ENCODE results near the gene BYSL.

The BYSL gene

DNA sequence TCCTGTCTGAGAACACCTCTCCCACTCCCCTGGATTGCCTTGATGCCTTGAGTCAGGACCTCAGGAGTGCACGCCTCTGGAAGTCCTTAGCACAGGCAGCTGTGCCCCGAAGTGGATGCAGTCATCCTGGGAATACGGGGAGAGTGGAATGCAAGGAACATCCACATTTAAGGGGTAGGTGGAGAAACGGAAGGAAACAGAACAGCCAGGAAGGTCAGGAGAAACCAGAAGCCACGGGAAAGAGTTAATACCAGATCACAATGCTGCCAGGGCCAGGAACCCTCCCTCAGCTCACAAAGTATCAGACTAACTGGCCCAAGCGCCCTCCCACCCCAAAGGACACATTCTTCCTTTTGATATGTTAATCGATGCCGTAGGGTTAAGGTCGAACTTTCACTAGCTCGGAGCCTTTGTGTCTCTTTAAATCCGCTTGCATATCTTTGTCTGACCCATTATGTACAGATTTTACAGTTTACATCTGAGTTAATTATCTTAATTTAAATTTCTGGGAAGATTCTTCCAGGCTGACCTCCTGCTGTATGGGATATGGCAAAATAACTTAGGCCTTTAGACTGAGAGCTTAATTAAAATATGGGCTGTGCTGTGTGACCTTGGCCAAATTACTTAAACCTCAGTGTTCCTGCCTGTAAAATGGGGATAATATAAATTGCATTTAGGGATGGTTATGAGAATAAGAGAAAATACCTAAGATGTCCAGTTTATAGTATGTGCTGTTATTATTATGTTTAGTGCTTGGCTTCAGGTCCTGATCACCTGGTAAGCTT, 44.3 kb downstream of the BYSL start:
- no peak overlapping the region for H3K4me3 ChIP-seq (ENCODE audit: control insufficient read depth, low read depth, low read length)
- no peak for TF ChIP-seq CTCF (IDR thresholded peaks at IDR 0.05; ENCODE audit: control insufficient read depth, insufficient read depth, low read depth, low read length, missing control alignments)
- DNase-seq (ENCODE audit: low read depth): no peak

DNA sequence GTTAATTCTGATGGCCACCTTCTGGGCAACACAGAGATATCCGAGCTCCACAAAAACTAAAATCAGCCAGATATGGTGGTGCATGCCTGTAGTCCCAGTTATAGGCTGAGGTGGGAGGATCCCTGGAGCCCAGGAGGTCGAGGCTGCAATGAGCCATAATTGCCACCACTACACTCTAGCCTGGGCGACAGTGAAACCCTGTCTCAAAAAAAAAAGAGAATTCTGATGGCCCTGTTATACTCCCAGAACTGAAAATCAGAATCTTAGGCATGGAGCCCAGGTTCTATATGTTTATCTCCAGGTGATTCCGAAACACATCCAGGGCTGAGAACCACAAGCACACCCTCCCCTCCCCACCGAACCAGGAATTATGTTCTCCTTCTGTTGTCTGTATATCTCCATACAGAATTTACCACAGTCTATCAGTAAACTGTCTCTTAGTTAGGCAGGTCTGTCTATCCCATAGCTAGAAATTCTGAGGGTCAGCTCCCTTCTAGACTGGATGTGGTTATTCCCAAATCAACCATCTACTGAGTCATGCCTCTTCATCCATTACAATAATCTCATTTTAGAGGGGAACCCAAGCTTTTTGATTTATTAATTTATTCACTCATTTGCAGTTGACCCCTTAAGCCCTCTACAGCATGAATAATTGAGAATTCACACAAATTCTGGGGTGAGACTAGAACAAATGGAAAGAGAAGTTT, 45.1 kb downstream of the BYSL start:
- no peak for TF ChIP-seq CTCF (IDR thresholded peaks at IDR 0.05; ENCODE audit: control insufficient read depth, insufficient read depth, low read depth, low read length, missing control alignments)
- H3K4me3 ChIP-seq (ENCODE audit: control insufficient read depth, low read depth, low read length): no peak overlapping the region
- no peak for DNase-seq (ENCODE audit: low read depth)

- H3K4me3 ChIP-seq (ENCODE audit: control insufficient read depth, low read depth, low read length): no peak overlapping the region
- DNase-seq (ENCODE audit: low read depth): no peak
- no peak for TF ChIP-seq CTCF (IDR thresholded peaks at IDR 0.05; ENCODE audit: control insufficient read depth, insufficient read depth, low read depth, low read length, missing control alignments)
Observed at GRCh38 chr6:41966961-41967311, 45.6 kb downstream of the BYSL start.

- TF ChIP-seq CTCF (IDR thresholded peaks at IDR 0.05; ENCODE audit: control insufficient read depth, insufficient read depth, low read depth, low read length, missing control alignments): no peak
Observed at GRCh38 chr6:41967312-41968287, 46.3 kb downstream of the BYSL start.

GRCh38 chr6:41970436-41970846, 49.1 kb downstream of the BYSL start:
- no peak overlapping the region for H3K4me3 ChIP-seq (ENCODE audit: control insufficient read depth, low read depth, low read length)
- peak; percentile 31 for DNase-seq (ENCODE audit: low read depth)
- TF ChIP-seq CTCF (IDR thresholded peaks at IDR 0.05; ENCODE audit: control insufficient read depth, insufficient read depth, low read depth, low read length, missing control alignments): no peak

More at GRCh38 chr6:41967312-41968287, 46.3 kb downstream of the BYSL start:
- no peak for DNase-seq (ENCODE audit: low read depth)
- H3K4me3 ChIP-seq (ENCODE audit: control insufficient read depth, low read depth, low read length): no peak overlapping the region

GRCh38 chr6:41972826-41973225, 51.5 kb downstream of the BYSL start:
- DNase-seq (ENCODE audit: low read depth): no peak
- no peak overlapping the region for H3K4me3 ChIP-seq (ENCODE audit: control insufficient read depth, low read depth, low read length)
- TF ChIP-seq CTCF (IDR thresholded peaks at IDR 0.05; ENCODE audit: control insufficient read depth, insufficient read depth, low read depth, low read length, missing control alignments): no peak
